ENCODE measurements around the gene ARFIP2. TPM values are rescaled to one million over a fixed set of nuclear protein-coding genes. Genes with fewer than 3 reads are reported as not detected.
"Not testable (repeated sequence)": the region's sequence is repeated elsewhere in the genome, so short reads cannot be mapped to it uniquely, and the experiment has no call there.

The ARFIP2 gene, protein sequence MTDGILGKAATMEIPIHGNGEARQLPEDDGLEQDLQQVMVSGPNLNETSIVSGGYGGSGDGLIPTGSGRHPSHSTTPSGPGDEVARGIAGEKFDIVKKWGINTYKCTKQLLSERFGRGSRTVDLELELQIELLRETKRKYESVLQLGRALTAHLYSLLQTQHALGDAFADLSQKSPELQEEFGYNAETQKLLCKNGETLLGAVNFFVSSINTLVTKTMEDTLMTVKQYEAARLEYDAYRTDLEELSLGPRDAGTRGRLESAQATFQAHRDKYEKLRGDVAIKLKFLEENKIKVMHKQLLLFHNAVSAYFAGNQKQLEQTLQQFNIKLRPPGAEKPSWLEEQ
- 10 to 100 TPM; 29.4 to 42.6 (median 32.8) TPM for polyA plus RNA-seq (ENCODE audit: insufficient read length in 10 of 10)
- long read RNA-seq, donor 1, partial matches to known transcripts = 15 of 22 reads
- long read RNA-seq, donor 1, other reads (novel, unspliced or antisense) = 0 of 22 reads
- long read RNA-seq, donor 2, partial matches to known transcripts = 11 of 14 reads
- long read RNA-seq, donor 2, other reads (novel, unspliced or antisense) = 0 of 14 reads
- long read RNA-seq, donor 3 = 0 reads
- long read RNA-seq, donor 4, partial matches to known transcripts = 0 of 2 reads
- long read RNA-seq, donor 4, other reads (novel, unspliced or antisense) = 0 of 2 reads
- long read RNA-seq, donor 5, transcript ARFIP2-201 (8 exons, 2,543 nt) = major isoform, 5 of 8 reads
- long read RNA-seq, donor 5, partial matches to known transcripts = 0 of 8 reads
- long read RNA-seq, donor 5, other reads (novel, unspliced or antisense) = 0 of 8 reads
- long read RNA-seq, donor 6, transcript ARFIP2-202 (8 exons, 1,868 nt) = major isoform, 7 of 26 reads
- long read RNA-seq, donor 6, partial matches to known transcripts = 18 of 26 reads
- long read RNA-seq, donor 6, other reads (novel, unspliced or antisense) = 0 of 26 reads
- long read RNA-seq, donor 7, partial matches to known transcripts = 23 of 28 reads
- long read RNA-seq, donor 7, other reads (novel, unspliced or antisense) = 0 of 28 reads
- long read RNA-seq, donor 8, partial matches to known transcripts = 0 of 4 reads
- long read RNA-seq, donor 8, other reads (novel, unspliced or antisense) = 0 of 4 reads
- long read RNA-seq, donor 9, partial matches to known transcripts = 0 of 1 reads
- long read RNA-seq, donor 9, other reads (novel, unspliced or antisense) = 0 of 1 reads

DNA sequence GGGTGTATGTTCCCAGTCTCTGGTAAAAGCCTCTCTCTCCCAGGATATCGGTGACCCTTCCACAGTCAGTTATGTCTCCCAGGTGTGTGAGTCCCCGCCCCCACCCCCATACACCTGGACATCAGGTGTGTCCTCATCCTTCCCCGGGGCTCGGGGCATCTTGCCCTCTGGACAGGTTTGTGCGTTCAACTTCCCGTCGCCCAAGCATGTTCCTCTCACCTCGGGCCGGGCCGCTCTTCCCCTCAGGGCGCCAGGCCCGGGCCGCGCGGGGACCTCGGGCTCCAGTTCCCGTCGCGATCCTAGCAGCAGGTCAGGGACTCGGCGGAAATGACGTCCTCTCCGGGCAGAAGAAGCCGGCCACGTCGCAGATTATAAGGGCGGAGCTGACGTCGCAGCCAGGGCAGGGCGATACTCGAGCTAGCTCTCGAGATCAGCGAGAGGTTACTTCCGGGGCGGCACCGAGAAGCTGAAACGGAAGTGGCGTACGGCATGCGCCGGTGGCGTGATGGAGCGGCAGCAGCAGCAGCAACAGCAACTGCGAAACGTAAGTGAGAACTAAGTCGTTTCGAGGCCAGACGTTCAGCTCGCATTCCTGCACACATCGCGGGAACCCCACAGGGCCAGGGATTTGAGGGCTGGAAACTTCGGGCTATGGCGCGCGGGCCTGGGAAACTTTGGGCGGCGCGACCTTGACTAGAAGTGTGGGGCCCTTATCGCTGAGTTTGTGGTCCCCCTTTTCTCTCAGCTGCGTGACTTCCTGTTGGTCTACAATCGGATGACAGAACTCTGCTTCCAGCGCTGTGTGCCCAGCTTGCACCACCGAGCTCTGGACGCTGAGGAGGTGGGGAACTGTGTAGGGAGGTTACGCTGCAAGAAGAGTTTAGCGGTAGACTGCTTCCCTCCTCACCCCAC, at the start of gene ARFIP2, which contains the start of gene TIMM10B:
Gene ARFIP2, minus strand, starts transcription at position 320 of the 912 bp plus-strand sequence. CDS start 910 bp downstream, outside the sequence.
Gene TIMM10B, plus strand, starts transcription at position 490 of the 912 bp plus-strand sequence. Its CDS starts 16 bp downstream, at position 506.
- peak; percentile 98 to 99 (median 99) for DNase-seq

DNA sequence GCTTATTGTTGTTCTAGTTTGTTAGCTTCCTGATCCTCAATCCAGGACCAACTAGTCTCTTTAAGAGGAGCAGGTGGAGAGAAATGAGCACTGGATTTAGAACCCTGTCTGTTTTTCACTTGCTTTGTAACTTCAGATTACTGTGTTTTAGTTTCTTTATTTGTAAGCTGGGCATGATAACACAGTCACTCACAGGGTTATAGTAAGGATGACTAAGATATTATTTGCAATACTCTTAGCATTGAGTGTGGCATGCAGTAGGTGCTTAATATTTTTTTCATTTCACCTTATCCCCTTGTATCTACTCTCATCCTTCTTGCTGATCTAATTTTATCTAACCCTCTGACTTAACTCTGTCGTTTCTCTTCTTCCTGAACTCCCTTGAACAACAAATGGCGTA, 49.7 kb upstream of the ARFIP2 start:
- DNase-seq = no peak

DNA sequence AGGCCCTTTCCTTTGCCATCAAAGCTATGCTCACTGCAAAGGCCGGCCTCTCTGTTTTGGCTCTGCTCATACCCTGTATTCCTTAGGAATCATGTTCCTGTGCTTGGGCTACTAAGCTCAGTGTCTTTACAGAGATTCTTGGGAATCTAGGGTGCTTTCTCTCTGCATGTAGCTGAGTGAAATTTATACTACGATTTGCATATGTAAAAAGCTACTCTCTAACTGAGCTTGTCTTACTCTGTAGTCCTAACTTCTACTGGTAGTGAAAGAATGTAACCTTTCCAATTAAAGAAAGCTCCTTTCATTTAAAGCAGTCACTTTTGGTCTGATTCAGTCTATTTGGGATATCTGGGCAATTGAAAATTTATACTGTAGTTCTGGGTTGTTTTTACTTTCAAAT, 48.1 kb upstream of the ARFIP2 start:
- DNase-seq = no peak

DNA sequence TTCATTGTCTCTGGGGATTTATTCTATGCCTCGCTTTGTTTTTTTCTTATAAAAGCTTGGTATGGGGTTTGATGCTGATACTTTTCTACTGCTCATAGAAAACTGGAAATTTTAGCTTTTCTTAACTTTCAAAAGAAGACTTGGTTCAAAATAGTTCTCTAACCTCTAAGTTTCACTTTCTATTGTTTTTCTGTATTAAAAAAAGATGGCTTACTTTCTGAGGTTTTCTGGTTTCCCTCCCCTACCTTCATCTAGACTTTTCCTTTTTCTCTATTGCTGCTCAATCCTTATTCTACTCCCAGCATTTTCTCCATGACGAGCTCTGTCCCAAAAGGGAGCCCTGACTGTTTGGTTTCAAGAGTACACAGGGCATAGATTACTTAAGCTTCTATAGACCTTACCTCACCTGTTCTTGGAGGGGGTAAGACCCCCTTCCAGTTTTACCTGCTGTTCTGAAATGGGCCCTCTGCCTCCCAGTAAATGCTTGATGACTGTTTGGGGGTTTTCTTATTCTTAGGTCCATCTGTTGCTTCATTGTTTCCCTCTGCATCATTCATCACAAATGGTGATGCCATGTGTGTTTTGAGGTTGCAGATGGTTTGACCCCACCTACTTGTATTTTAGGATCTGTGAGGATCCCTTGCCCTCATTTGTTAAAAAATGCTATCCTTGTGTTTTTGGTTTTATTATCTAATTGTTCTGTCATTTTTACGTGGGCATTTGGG, 45.4 kb upstream of the ARFIP2 start:
- DNase-seq = no peak

DNA sequence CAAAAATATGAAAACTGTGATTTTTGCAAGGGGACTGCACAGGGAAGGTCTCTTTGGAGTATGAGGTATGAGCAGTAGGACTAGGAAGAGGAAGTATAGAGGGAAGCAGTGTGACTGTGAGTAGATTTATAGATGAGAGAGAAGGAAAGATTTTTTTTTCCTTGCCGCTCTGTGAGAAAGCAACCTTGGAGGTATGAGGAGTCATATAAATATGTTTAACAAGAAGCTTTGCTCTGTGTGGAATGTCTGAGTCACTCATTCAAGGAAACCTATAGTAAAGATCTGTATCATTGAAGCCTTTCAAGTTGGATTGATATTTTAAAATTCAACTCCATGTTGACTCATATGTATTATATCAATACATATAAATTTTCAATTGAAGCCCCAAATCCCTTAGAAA, 42.1 kb upstream of the ARFIP2 start:
- DNase-seq = peak in 1 of 3 donors; percentile 35

DNA sequence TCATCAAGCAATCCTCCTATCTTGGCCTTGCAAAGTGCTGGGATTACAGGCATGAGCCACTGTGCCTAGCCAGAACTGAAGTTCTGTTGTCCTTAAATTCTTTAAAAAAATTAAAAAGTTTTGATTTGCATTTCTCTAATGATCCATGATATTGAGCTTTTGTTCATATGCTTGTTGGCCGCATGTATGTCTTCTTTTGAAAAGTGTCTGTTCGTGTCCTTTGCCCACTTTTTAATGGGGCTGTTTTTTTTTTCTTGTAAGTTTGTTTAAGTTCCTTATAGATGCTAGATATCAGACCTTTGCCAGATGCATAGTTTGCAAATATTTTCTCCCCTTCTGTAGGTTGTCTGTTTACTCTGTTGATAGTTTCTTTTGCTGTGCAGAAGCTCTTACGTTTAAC, 40.8 kb upstream of the ARFIP2 start:
- DNase-seq = not testable (repeated sequence)

DNA sequence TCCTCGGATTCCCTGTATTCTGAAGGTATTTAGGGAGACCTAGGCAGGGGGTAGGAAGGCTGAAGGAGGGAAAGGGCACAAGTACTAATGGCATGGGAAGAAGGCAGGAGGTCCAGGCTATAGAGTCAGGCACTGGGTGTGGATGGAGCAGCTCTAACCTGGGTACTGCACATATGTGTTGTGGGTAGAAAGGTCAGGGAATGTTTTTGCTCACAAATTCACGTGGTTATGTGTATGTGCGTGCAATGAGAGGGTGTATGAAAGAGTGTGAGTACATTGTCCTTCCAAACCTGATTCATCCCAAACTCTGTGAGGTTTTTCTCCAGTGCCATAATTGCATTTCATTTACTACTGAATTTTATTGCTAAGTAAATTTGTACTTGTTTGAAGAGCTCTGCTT, 39.1 kb upstream of the ARFIP2 start:
- DNase-seq = no peak

DNA sequence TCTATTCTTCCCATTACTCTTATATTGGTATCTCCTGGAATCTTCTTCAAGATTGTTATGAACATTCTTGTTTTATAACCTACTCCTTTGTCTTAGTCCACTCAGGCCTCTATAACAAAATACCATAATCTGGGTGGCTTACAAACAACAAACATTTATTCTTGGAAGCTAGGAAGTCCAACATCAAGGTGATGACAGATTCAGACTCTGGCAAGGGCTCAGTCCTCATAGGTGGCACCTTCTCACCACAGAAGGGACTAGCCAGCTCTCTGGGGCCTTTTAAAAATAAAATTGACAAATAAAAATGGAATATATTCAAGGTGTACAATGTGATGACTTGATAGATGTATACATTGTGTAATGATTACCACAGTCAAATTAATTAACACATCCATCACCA, 35.7 kb upstream of the ARFIP2 start:
- no peak for DNase-seq

DNA sequence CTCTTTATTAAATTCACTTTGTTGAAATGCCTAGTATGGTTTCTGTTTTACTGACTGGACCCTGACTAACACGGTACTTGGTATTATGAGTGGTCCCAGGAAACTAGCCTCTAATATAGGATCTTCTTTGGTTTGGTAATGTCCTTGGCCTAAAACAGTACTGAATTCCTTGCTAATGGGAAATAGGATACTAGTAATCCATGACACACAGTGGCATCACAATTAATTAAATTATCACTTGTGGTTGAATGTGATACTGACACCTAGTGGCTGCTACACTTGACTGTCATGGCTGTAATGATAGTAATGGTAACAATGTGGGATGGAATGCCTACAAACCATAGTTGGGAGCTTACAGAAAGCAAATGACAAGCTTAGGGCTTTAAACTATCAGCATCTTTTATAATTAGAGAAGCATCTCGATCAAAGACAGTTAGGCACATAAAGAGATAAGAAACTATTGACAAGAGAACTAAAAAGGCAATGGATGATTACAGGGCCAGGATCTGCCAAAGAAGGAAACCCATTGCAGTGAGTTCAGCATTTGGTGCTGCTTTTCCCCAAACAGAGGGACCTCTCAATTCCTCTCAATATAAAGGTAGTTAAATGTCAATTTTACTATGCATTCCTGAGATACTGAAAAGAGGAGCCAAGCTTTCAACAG, 24.6 kb upstream of the ARFIP2 start:
- DNase-seq = peak; percentile 12 to 39 (median 35)

DNA sequence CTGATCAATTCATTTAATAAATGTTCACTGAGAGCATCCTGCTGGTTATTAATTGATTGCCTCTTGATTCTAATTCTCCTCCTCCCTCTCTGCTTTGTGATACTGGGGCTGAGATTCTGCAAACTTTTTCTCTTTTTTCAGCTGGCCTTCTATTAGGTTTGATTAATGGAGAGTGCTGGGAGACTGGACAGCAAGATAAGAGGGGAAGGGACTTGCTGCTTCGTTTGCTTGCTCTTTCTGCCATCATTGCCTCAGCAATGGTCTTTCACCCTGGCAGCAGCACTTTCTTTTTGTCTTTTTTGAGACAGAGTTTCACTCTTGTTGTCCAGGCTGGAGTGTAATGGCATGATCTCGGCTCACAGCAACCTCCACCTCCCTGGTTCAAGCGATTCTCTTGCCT, 23.0 kb upstream of the ARFIP2 start:
- no peak for DNase-seq

DNA sequence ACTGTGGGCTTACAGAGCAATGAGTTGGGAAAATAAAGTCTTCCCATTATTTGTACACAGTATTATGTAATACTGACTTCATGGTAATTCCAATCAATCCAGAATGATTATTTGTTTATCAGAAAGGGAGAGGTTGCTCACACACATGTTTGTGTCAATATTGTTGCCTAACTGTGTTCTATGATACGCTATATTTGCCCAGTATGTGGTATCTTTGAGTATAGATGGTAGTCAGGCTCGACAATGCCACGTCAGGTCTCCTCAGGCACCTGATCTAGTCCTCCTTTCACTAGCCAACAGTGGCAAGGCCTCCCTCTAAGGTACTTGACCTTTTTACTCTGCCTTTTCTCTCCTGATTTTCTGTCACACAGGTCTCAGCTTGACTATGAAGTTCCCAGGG, 21.3 kb upstream of the ARFIP2 start:
- no peak for DNase-seq

DNA sequence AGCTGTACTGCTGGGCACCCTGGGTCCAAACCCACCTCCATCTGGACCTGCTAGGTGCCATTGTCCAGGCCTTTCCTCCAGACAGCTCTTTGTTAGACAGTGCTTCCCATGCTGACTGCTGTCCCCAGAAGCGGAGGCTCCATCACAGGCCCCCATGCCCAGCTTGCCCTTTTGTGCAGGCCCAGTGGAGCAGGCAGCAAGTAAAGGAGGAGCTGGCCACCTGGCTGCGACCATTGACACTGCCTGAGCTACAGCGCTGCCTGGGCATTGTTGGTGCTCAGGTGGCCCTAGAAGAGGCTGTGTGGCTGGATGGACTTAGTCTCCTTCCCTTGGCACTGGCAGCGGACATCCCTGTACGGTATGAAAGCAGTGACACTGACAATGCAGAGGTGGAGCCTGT, 17.4 kb upstream of the ARFIP2 start:
- DNase-seq = no peak

DNA sequence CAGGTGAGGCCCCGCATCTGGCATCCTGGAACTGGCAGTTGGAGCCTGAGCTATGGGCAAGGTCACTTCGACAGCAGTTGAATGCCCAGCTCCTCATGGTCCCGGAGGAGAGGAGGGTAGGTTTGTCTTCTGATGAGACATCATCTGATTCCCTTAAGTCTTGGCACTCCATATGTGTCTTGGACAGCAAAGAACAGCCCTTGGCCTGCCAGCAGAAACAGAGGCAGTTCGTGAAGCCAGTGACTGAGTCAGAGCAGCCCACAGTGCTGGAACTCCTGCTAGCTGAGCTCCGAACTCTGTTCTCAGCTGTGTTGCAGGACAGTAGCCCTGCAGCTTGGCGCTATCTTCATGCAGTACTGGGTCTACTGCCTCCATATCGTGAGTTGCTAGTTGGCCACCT, 17.0 kb upstream of the ARFIP2 start:
- DNase-seq = no peak

DNA sequence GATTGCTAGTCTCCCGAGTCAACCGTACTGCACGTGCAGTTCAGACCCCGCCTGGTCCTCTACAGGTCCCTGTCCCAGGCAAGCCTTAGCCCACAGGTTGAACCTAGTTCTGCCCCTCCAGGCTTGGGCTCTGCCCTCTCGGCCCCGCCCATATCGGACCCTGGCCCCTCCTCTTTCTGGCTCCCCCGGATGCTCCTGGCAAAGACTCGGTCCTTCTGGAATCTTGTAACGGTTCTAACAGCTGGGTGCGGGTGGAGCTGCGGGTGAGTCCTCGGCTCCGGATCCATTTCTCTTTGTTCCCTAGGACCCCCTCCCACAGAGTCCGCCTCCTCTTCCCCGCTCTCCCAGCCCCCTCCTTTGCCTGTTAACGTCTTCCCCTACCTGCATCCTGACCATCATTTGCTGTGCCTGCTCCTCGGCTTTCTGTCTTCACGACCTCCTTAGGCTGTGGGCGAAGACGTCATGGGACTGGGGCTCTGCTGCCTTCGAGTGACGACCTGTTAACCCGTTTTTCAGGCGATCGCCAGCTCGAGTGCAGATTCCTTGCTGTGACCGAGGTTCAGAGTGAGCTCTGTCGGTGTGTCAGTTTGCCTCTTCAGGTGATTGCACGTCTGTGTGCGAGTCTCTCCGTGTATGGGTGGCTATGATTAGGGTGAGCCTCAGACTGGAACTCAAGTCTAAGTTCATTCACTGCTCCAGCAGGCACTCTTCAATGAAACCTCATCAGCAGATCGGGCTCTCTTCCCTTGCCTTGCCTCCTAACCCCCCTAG, 16.1 kb upstream of the ARFIP2 start, which contains the start of gene DNHD1:
Gene DNHD1, plus strand, starts transcription at position 212 of the 771 bp plus-strand sequence. CDS start 936 bp downstream, outside the sequence.
- DNase-seq = peak in 1 of 3 donors; percentile 56

DNA sequence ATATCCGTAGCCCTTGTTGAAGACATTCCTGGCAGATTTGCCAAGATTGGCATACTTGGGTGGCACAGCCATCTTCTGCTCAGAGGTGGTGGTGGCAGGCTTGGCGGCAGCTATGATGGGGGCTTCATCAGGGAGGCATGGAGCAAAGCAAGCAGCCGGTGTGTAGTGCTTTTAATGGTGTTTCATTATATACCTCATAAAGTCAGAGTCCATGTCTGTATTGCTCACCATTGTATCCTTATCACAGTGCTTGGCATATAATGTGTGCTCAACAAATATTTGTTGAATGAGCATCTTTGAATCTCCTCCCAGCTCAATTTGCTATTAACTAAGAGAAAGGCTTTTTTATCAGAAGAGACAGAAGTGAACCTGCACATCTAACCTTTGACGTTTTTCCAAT, 8.2 kb upstream of the ARFIP2 start:
- DNase-seq = no peak

DNA sequence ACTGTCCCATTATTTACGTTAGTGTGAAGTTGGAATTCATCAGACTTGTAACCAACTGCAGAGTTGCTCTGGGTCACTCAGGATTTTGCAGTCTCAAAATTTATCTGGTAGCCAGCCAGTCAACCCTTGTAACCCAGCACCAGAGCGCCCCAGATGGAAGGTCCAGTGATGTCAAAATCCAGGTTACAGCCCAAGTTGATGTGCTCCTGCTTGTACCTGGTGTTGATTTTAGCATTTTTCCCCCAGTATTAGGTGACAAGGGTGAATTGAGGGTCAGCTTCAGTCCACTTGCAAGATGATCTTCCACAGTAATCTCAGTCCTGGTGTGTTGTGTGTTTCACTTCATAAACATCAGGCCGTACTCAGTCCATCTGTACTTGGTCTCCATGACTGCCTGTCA, 7.7 kb upstream of the ARFIP2 start:
- no peak for DNase-seq

DNA sequence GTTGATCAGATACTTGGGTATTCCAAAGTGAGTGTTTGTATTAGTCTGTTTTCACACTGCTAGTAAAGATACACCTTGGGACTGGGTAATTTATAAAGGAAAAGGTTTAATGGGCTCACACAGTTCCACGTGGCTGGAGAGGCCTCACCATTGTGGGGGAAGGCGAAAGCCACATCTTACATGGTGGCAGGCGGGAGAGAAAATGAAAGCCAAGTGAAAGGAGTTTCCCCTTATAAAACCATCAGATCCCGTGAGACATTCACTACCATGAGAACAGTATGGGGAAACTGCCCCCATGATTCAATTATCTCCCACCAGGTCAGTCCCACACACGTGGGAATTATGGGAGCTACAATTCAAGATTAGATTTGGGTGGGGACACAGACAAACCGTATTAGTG, 7.2 kb upstream of the ARFIP2 start:
- no peak for DNase-seq

DNA sequence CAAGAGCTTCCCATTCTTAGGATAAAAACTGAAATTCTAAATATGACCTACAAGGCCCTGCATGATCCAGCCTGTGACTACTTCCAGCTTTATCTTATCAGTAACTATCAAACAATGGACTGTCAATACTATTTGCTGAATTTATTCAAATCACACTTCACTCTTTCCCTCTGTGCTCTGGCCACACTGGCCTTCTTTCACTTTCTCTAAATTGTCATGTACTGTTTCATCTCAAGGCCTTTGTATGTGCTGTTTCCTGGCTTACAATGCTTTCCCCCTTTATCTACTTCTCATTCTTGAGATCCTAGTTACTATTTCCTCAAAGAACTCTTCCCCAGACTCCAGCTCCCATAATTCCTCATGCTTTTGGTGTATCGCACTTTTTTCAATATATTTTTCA, 5.8 kb upstream of the ARFIP2 start:
- DNase-seq = no peak

DNA sequence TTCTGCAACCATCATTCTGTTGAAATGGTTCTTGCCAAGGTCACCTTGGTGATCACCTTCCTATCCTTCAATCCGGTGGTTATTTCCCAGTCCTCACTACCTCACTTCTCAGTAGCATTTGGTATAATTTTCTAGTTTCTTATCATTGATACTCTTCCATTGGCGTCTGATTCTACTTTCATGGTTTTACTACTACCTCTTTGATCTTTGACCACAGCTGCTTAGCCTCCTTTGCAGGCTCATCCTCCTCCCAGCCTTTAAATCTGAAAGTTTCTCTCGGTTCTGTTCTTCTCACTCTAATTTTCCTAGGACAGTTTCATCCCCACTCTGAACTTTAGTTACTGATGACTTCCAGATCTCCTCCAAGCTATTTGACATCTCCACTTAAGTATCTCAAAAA, 5.1 kb upstream of the ARFIP2 start:
- no peak for DNase-seq

Measured in muscle of back (tissue), 13 donors.